GM12874 (cell line): ENCODE data around the gene NR5A2.

ENCODE experiments used
- CTCF ChIP-seq: IDR thresholded peaks from 2 replicates; pipeline ENCODE4 v1.5.1; 2011; ENCODE audit warnings: low read depth, mild to moderate bottlenecking, control low read depth, low read length, moderate library complexity; ENCODE audit not compliant: insufficient read depth

Gene NR5A2

DNA sequence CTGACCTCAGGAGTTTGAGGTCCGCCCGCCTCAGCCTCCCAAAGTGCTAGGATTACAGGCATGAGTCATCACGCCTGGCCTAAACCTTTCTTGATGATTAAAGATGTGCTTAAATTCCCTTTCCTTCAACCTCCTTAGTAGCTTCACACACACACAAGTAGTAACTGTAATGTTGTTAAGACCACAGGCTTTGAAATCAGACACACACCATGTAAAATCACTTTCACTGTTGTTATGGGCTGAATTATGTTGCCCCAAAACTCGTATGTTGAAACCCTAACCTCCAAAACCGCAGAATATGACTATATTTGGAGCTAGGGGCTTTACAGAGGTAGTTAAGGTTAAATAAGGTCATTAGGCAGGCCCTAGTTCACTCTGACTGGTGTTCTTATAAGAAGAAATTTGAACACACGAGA lies 180.2 kb downstream of the NR5A2 start:
- TF ChIP-seq CTCF, result no peak

DNA sequence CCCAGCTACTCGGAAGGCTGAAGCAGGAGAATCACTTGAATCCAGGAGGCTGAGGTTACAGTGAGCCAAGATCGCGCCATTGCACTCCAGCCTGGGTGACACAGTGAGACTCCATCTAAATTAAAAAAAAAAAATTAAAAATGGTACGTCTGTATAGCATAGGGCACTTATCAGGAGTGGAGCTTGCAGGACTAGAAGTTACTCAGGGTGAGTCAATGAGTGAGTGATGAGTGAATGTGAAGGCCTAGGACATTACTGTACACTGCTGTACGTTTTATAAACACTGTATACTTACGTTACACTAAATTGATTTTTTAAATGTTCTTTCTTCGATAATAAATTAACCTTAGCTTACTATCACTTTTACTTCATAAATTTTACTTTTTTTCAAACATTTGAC lies 183.6 kb downstream of the NR5A2 start:
- no peak for TF ChIP-seq CTCF

GRCh38 chr1:200213392-200213791 lies 185.9 kb downstream of the NR5A2 start:
- no peak for TF ChIP-seq CTCF

DNA sequence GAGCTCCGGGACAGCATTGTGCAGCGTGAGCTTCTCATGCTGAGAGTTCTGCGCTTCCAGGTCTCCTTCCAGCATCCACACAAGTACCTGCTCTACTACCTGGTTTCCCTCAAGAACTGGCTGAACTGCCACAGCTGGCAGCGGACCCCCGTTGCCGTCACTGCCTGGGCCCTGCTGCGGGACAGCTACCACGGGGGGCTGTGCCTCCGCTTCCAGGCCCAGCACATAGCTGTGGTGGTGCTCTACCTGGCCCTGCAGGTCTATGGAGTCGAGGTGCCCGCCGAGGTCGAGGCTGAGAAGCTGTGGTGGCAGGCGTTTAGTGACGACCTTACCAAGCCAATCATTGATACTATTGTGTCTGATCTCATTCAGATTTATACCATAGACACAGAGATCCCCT lies 186.4 kb downstream of the NR5A2 start:
- no peak for TF ChIP-seq CTCF

- TF ChIP-seq CTCF, result no peak
Measured at GRCh38 chr1:200215350-200215749, 187.8 kb downstream of the NR5A2 start.

DNA sequence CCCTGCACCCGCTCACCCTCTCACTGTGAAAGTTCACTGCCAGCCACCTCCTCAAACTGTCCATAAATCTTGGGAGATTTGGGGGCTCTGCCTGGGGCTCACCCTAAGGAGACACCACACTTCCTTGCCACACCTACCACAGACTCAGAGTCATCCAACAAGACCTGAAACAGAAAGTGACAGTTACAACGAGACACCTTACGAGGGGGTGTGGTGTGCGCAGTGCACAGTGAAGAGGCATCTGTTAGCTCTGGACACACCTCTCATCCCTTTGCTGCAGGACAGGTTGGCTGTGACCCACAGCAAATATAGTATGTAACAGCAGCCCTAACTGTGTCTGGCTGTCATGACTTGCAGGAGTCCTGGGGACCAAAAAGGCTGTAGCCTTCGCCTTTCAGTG lies 190.2 kb downstream of the NR5A2 start:
- no peak for TF ChIP-seq CTCF

GRCh38 chr1:200221614-200222282 lies 194.2 kb downstream of the NR5A2 start:
- TF ChIP-seq CTCF, result no peak
